ENCODE data around the gene CD34. TPM values are rescaled to one million over a fixed set of nuclear protein-coding genes. Genes with fewer than 3 reads are reported as not detected.

CD34 gene
- polyA plus RNA-seq, 1 donor from 2014 or later, result not detected

GRCh38 chr1:207893737-207894582 lies 17.0 kb downstream of the CD34 start:
- Histone ChIP-seq H3K4me2 (ENCODE audit: low read length) (no peak overlapping the region), H3K79me2 (replicated peaks; ENCODE audit: insufficient read depth, low read length) (no peaks in the 10 kb centered on the region), H4K20me1 (ENCODE audit: insufficient read depth) (no peaks in the 10 kb centered on the region), H3K9me3 (ENCODE audit: low read length) (no peaks in the 10 kb centered on the region), H3K9me2 (ENCODE audit: insufficient read depth, low read length) (no peaks in the 10 kb centered on the region), H3K4me3 (ENCODE audit: low read length) (no peak overlapping the region), H3F3A (ENCODE audit: insufficient read depth, low read length, poor library complexity, severe bottlenecking) (no peaks in the 10 kb centered on the region), H3K27ac (ENCODE audit: low read length) (no peak overlapping the region), H3K27me3 (ENCODE audit: insufficient read depth, low read depth, low read length) (no peaks in the 10 kb centered on the region), H3K9ac (ENCODE audit: low read length) (no peak overlapping the region), H2AFZ (ENCODE audit: low read depth, low read length) (no peak overlapping the region), H3K36me3 (ENCODE audit: insufficient read depth, low read length) (no peaks in the 10 kb centered on the region)
- no peak for TF ChIP-seq RAD21 (conservative IDR thresholded peaks at IDR 0.05)
- TF ChIP-seq POLR2AphosphoS5 (IDR thresholded peaks at IDR 0.05), result no peak
- TF ChIP-seq REST (IDR thresholded peaks at IDR 0.05; ENCODE audit: borderline replicate concordance), result no peak
- TF ChIP-seq SMC3 (conservative IDR thresholded peaks at IDR 0.05; ENCODE audit: poor library complexity), result no peak
- no peak for TF ChIP-seq TAF1 (IDR thresholded peaks at IDR 0.05; ENCODE audit: low read depth)
- TF ChIP-seq EZH2 (IDR thresholded peaks at IDR 0.05; ENCODE audit: borderline replicate concordance, insufficient read depth, low read length, poor library complexity, severe bottlenecking), result no peak
- TF ChIP-seq CTCF (IDR thresholded peaks at IDR 0.05; ENCODE audit: poor library complexity, severe bottlenecking), result no peak
- no peak for TF ChIP-seq MXI1 (conservative IDR thresholded peaks at IDR 0.05; ENCODE audit: poor library complexity, severe bottlenecking)

GRCh38 chr1:207892764-207893163 lies 18.2 kb downstream of the CD34 start:
- Histone ChIP-seq H3K79me2 (replicated peaks; ENCODE audit: insufficient read depth, low read length) (no peaks in the 10 kb centered on the region), H2AFZ (ENCODE audit: low read depth, low read length) (no peak overlapping the region), H4K20me1 (ENCODE audit: insufficient read depth) (no peaks in the 10 kb centered on the region), H3K27ac (ENCODE audit: low read length) (no peak overlapping the region), H3K4me3 (ENCODE audit: low read length) (no peak overlapping the region), H3K4me2 (ENCODE audit: low read length) (no peak overlapping the region), H3K9ac (ENCODE audit: low read length) (no peak overlapping the region), H3F3A (ENCODE audit: insufficient read depth, low read length, poor library complexity, severe bottlenecking) (no peaks in the 10 kb centered on the region), H3K36me3 (ENCODE audit: insufficient read depth, low read length) (no peaks in the 10 kb centered on the region), H3K9me3 (ENCODE audit: low read length) (no peaks in the 10 kb centered on the region), H3K9me2 (ENCODE audit: insufficient read depth, low read length) (no peaks in the 10 kb centered on the region), H3K27me3 (ENCODE audit: insufficient read depth, low read depth, low read length) (no peaks in the 10 kb centered on the region)
- TF ChIP-seq TAF1 (IDR thresholded peaks at IDR 0.05; ENCODE audit: low read depth) (no peak), SMC3 (conservative IDR thresholded peaks at IDR 0.05; ENCODE audit: poor library complexity) (no peak), RAD21 (conservative IDR thresholded peaks at IDR 0.05) (no peak), POLR2AphosphoS5 (IDR thresholded peaks at IDR 0.05) (no peak), REST (IDR thresholded peaks at IDR 0.05; ENCODE audit: borderline replicate concordance) (no peak), EP300 (conservative IDR thresholded peaks at IDR 0.05; ENCODE audit: poor library complexity, severe bottlenecking) (no peak), EZH2 (IDR thresholded peaks at IDR 0.05; ENCODE audit: borderline replicate concordance, insufficient read depth, low read length, poor library complexity, severe bottlenecking) (no peak), MXI1 (conservative IDR thresholded peaks at IDR 0.05; ENCODE audit: poor library complexity, severe bottlenecking) (no peak), CTCF (IDR thresholded peaks at IDR 0.05; ENCODE audit: poor library complexity, severe bottlenecking) (no peak)

All from neural cell (in vitro differentiated cells).